Sigmoid colon (tissue), 4 donors: ENCODE measurements around the gene CABP7.

Experiments
- EP300 ChIP-seq, 4 donors: sonication (generic); formaldehyde crosslinking; IDR thresholded peaks; one replicate each; pipeline ENCODE4 v1.6.1; 2017; ENCODE audit warnings: antibody characterized with exemption in 4 of 4
- POLR2A ChIP-seq, 2 donors: fragments of 450-650 bp; IDR thresholded peaks; one replicate each; pipeline ENCODE4 v1.6.1; 2016; ENCODE audit warnings: antibody characterized with exemption in 2 of 2, mild to moderate bottlenecking in 2 of 2, moderate library complexity in 2 of 2
- TF ChIP-seq, protein P1 (sequence below), 4 experiments: fragments of 450-650 bp in 3 of 4; fragments of 200-600 bp in 1 of 4; IDR thresholded peaks; one replicate each; pipeline ENCODE4 v1.5.1; 2016 to 2019; ENCODE audit warnings: antibody characterized with exemption in 4 of 4, mild to moderate bottlenecking in 3 of 4, moderate library complexity in 2 of 4

DNA sequence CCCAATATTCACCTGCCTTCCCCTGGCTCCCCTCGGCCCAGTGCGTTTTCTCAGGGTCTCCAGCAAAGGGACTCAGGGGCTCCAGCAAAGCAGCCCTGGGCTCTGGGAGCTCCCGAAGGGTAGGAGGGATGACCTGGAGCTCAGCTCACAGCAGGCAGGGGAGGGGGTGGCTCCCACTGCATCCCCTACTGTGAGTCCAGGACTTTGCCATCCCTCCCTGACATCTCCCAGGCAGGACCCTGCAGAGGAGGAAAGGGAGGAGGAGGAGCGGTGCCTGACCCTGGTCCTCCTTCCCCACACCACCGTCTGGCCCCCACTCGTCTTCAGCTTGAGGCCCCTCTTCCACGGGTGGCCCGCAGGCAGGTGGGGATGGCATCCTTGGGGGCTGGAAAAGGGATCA is 5.0 kb downstream of the CABP7 start:
- TF ChIP-seq EP300 (IDR thresholded peaks at IDR 0.05): no peak
- TF ChIP-seq, protein P1, sequence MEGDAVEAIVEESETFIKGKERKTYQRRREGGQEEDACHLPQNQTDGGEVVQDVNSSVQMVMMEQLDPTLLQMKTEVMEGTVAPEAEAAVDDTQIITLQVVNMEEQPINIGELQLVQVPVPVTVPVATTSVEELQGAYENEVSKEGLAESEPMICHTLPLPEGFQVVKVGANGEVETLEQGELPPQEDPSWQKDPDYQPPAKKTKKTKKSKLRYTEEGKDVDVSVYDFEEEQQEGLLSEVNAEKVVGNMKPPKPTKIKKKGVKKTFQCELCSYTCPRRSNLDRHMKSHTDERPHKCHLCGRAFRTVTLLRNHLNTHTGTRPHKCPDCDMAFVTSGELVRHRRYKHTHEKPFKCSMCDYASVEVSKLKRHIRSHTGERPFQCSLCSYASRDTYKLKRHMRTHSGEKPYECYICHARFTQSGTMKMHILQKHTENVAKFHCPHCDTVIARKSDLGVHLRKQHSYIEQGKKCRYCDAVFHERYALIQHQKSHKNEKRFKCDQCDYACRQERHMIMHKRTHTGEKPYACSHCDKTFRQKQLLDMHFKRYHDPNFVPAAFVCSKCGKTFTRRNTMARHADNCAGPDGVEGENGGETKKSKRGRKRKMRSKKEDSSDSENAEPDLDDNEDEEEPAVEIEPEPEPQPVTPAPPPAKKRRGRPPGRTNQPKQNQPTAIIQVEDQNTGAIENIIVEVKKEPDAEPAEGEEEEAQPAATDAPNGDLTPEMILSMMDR (IDR thresholded peaks at IDR 0.05): no peak
- TF ChIP-seq POLR2A (IDR thresholded peaks at IDR 0.05): no peak
